Testis (tissue), 2 donors: Measurements from ENCODE around the gene SGTB.

ENCODE experiments used
- POLR2A ChIP-seq: fragments of 450-650 bp; IDR thresholded peaks from one replicate; pipeline ENCODE4 v1.6.1; 2017; ENCODE audit warnings: antibody characterized with exemption, mild to moderate bottlenecking, moderate library complexity
- TF ChIP-seq, protein P1 (sequence below), 3 experiments: fragments of 450-650 bp in 2 of 3; fragments of 200-600 bp in 1 of 3; sonication (generic) in 1 of 3; IDR thresholded peaks; one replicate each; pipeline ENCODE4 v1.5.1; 2016 to 2019; ENCODE audit warnings: antibody characterized with exemption in 3 of 3, mild to moderate bottlenecking in 2 of 3, moderate library complexity in 1 of 3

DNA sequence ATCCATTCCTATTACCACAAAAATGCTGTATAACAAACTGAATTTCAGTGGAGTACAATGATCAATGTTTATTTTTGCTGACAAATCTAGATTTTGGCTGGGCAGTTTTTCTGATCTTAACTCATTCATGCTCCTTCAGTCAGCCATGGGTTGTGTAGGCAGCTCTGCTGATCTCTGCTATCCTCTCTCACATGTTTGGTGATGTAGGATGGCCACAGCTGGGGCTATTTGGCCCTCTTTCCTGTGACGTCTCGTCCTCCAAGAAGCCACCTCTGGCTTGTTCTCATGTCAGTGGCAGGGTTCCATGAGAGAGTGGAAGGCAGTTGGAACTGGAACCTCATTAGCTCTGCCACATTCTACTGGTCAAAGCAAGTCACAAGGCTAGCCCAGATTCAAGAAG lies 9.0 kb upstream of the SGTB start:
- no peak for TF ChIP-seq POLR2A
- TF ChIP-seq, protein P1, sequence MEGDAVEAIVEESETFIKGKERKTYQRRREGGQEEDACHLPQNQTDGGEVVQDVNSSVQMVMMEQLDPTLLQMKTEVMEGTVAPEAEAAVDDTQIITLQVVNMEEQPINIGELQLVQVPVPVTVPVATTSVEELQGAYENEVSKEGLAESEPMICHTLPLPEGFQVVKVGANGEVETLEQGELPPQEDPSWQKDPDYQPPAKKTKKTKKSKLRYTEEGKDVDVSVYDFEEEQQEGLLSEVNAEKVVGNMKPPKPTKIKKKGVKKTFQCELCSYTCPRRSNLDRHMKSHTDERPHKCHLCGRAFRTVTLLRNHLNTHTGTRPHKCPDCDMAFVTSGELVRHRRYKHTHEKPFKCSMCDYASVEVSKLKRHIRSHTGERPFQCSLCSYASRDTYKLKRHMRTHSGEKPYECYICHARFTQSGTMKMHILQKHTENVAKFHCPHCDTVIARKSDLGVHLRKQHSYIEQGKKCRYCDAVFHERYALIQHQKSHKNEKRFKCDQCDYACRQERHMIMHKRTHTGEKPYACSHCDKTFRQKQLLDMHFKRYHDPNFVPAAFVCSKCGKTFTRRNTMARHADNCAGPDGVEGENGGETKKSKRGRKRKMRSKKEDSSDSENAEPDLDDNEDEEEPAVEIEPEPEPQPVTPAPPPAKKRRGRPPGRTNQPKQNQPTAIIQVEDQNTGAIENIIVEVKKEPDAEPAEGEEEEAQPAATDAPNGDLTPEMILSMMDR (IDR thresholded peaks at IDR 0.05): no peak
